IMR-90 (cell line): ENCODE measurements around the gene MIEF2. TPM values are rescaled to one million over a fixed set of nuclear protein-coding genes. Genes with fewer than 3 reads are reported as not detected.
A peak's percentile ranks its signal among the peaks of the same experiment; 100 is the strongest.

Source experiments
- ATAC-seq: fragments of 200-7000 bp; cut with Tn5 transposase; 2 replicates; pipeline ENCODE4 v1.9.1; 2020; ENCODE audit warnings: low read depth, mild to moderate bottlenecking, moderate library complexity
- BruUV-seq: library from RNA; stranded (reverse); fragments of 400-500 nt; replicated peaks from 2 replicates; lab custom pipeline; 2021; lab: Mats Ljungman, UMichigan
- CTCF ChIA-PET: fragments of 300-600 bp; formaldehyde crosslinking; extraction: SDS; loops from one replicate; lab custom pipeline; 2021; ENCODE audit warnings: antibody characterized with exemption; lab: Yijun Ruan, JAX
- POLR2A ChIA-PET: fragments of 300-600 bp; sonication (Branson Sonifier 250); formaldehyde crosslinking; loops from one replicate; lab custom pipeline; 2022; ENCODE audit warnings: antibody characterized with exemption; ENCODE audit not compliant: unreplicated experiment; lab: Charles Lee
- DNase-seq: peaks from one replicate; pipeline ENCODE4 v3.0.0; 2013
- H2AFZ ChIP-seq: replicated peaks from 2 replicates; pipeline ENCODE3; 2013; ENCODE audit warnings: low read length, mild to moderate bottlenecking; ENCODE audit not compliant: poor library complexity
- H2AK5ac ChIP-seq: 2 replicates; pipeline ENCODE4 v1.6.1; 2013; ENCODE audit warnings: low read depth, low read length, inconsistent platforms
- H2AK9ac ChIP-seq: replicated peaks from 2 replicates; pipeline ENCODE3; 2013; ENCODE audit warnings: mild to moderate bottlenecking, low read depth, low read length, moderate library complexity; ENCODE audit not compliant: poor library complexity
- H2BK120ac ChIP-seq: 2 replicates; pipeline ENCODE4 v1.6.1; 2013; ENCODE audit warnings: low read depth, low read length, inconsistent platforms
- H2BK15ac ChIP-seq: 3 replicates; pipeline ENCODE4 v1.6.1; 2013; ENCODE audit warnings: low read depth, low read length, inconsistent platforms
- H2BK20ac ChIP-seq: 2 replicates; pipeline ENCODE4 v1.6.1; 2013; ENCODE audit warnings: low read depth, mild to moderate bottlenecking, inconsistent platforms, low read length, moderate library complexity
- H2BK5ac ChIP-seq: 2 replicates; pipeline ENCODE4 v1.6.1; 2013; ENCODE audit warnings: mild to moderate bottlenecking, low read depth, low read length, inconsistent platforms; ENCODE audit not compliant: poor library complexity, severe bottlenecking
- H3K14ac ChIP-seq: replicated peaks from 2 replicates; pipeline ENCODE4 v1.6.1; 2013; ENCODE audit warnings: low read depth, low read length, inconsistent platforms
- H3K18ac ChIP-seq: 2 replicates; pipeline ENCODE4 v1.6.1; 2013; ENCODE audit warnings: low read depth, low read length, control low read depth
- H3K23ac ChIP-seq: 2 replicates; pipeline ENCODE4 v1.6.1; 2013; ENCODE audit warnings: low read depth, low read length, inconsistent platforms
- H3K27ac ChIP-seq: 2 replicates; pipeline ENCODE4 v1.5.1; 2013; ENCODE audit warnings: mild to moderate bottlenecking, control low read depth, low read length; ENCODE audit not compliant: insufficient read depth
- H3K27me3 ChIP-seq: 2 replicates; pipeline ENCODE4 v1.6.1; 2013; ENCODE audit warnings: low read length; ENCODE audit not compliant: control insufficient read depth, insufficient read depth
- H3K36me3 ChIP-seq: 2 replicates; pipeline ENCODE4 v1.6.1; 2013; ENCODE audit warnings: low read length, mixed read lengths; ENCODE audit not compliant: control insufficient read depth, insufficient read depth
- H3K4ac ChIP-seq: 2 replicates; pipeline ENCODE4 v1.6.1; 2013; ENCODE audit warnings: low read depth, low read length, inconsistent platforms
- H3K4me1 ChIP-seq: 2 replicates; pipeline ENCODE4 v1.6.1; 2013; ENCODE audit warnings: low read length, mixed read lengths; ENCODE audit not compliant: control insufficient read depth, insufficient read depth
- H3K4me2 ChIP-seq: 2 replicates; pipeline ENCODE4 v1.6.1; 2013; ENCODE audit warnings: low read depth, mild to moderate bottlenecking, control low read depth, low read length, moderate library complexity
- H3K4me3 ChIP-seq: 2 replicates; pipeline ENCODE4 v1.5.1; 2013; ENCODE audit warnings: low read depth, mild to moderate bottlenecking, control low read depth, low read length, moderate library complexity; ENCODE audit not compliant: insufficient read depth
- H3K56ac ChIP-seq: 2 replicates; pipeline ENCODE4 v1.6.1; 2013; ENCODE audit warnings: low read length, inconsistent platforms; ENCODE audit not compliant: insufficient read depth; ENCODE audit errors: extremely low read depth
- H3K79me1 ChIP-seq, 2 experiments: 2 replicates each; pipeline ENCODE4 v1.6.1; 2013; ENCODE audit warnings: low read length in 2 of 2, inconsistent platforms in 1 of 2, low read depth in 1 of 2
- H3K9ac ChIP-seq: 2 replicates; pipeline ENCODE4 v1.6.1; 2013; ENCODE audit warnings: low read depth, low read length, control low read depth
- H3K9me1 ChIP-seq: 2 replicates; pipeline ENCODE4 v1.6.1; 2013; ENCODE audit warnings: low read length, inconsistent platforms; ENCODE audit not compliant: insufficient read depth
- H3K9me3 ChIP-seq: 2 replicates; pipeline ENCODE4 v1.6.1; 2013; ENCODE audit warnings: low read length; ENCODE audit not compliant: control insufficient read depth, insufficient read depth
- H4K20me1 ChIP-seq: 2 replicates; pipeline ENCODE4 v1.6.1; 2013; ENCODE audit warnings: low read length, inconsistent platforms; ENCODE audit not compliant: insufficient read depth
- H4K5ac ChIP-seq: 2 replicates; pipeline ENCODE4 v1.6.1; 2013; ENCODE audit warnings: mild to moderate bottlenecking, low read depth, low read length, control low read depth
- H4K8ac ChIP-seq, 2 experiments: 2 replicates each; pipeline ENCODE4 v1.6.1; 2013; ENCODE audit warnings: low read depth in 2 of 2, low read length in 2 of 2, control low read depth in 1 of 2, inconsistent platforms in 1 of 2
- H4K91ac ChIP-seq: 2 replicates; pipeline ENCODE4 v1.6.1; 2013; ENCODE audit warnings: low read depth, low read length, inconsistent platforms; ENCODE audit not compliant: insufficient read depth
- BHLHE40 ChIP-seq: fragments of 150-350 bp; IDR thresholded peaks from 2 replicates; pipeline ENCODE4 v1.6.1; 2016; ENCODE audit warnings: mild to moderate bottlenecking, low read depth, low read length
- CEBPB ChIP-seq: IDR thresholded peaks from 2 replicates; pipeline ENCODE4 v1.6.1; 2012; ENCODE audit warnings: low read depth, low read length, improper control_type of control experiment
- ELK1 ChIP-seq: fragments of 150-350 bp; IDR thresholded peaks from 2 replicates; pipeline ENCODE4 v1.6.1; 2016; ENCODE audit warnings: low read depth, mild to moderate bottlenecking, low read length, moderate library complexity, borderline replicate concordance
- MAFK ChIP-seq: IDR thresholded peaks from 2 replicates; pipeline ENCODE4 v1.6.1; 2012; ENCODE audit warnings: low read depth, low read length, improper control_type of control experiment
- MXI1 ChIP-seq: IDR thresholded peaks from 2 replicates; pipeline ENCODE4 v1.6.1; 2012; ENCODE audit warnings: low read depth, mild to moderate bottlenecking, low read length, moderate library complexity, borderline replicate concordance
- RAD21 ChIP-seq: IDR thresholded peaks from 2 replicates; pipeline ENCODE4 v1.6.1; 2012; ENCODE audit warnings: low read length, improper control_type of control experiment
- RCOR1 ChIP-seq: IDR thresholded peaks from 2 replicates; pipeline ENCODE4 v1.6.1; 2012; ENCODE audit warnings: mild to moderate bottlenecking, low read length, improper control_type of control experiment; ENCODE audit not compliant: insufficient replicate concordance
- SMC3 ChIP-seq: fragments of 150-350 bp; IDR thresholded peaks from 2 replicates; pipeline ENCODE4 v1.6.1; 2016; ENCODE audit warnings: low read depth, mild to moderate bottlenecking, antibody characterized with exemption, low read length, moderate library complexity
- WGBS, 2 experiments: methylation state at CpG; one replicate each; pipeline versions ENCODE4 v1.1.5 to v1.1.7; 2013; ENCODE audit warnings: missing lambda C conversion rate in 2 of 2; ENCODE audit not compliant: insufficient read length in 1 of 2; ENCODE audit errors: extremely low coverage in 2 of 2; 5-methylcytosine and 5-hydroxymethylcytosine counted together
- dilution Hi-C: fragments of 300-500 bp; cut with HindIII; formaldehyde crosslinking; loops from one replicate; pipeline ENCODE4 v1.14.3; 2018; ENCODE audit warnings: low sequenced_read_pairs; ENCODE audit not compliant: unreplicated experiment
- in situ Hi-C: fragments of 300-500 bp; cut with MboI; formaldehyde crosslinking; loops from 3 replicates; pipeline ENCODE4 v1.14.3; 2019; ENCODE audit warnings: low sequenced_read_pairs, inconsistent platforms, mixed read lengths
- intact Hi-C: fragments of 100-400 bp; cut with micrococcal nuclease; formaldehyde crosslinking; loops from 2 replicates; pipeline ENCODE4 v1.10.0; 2022
- polyA plus RNA-seq, 3 experiments: library from polyadenylated mRNA; depleted of rRNA; stranded (reverse); fragments of >200 nt; gene quantifications; 2 replicates each; pipeline ENCODE4 v1.2.3, GENCODE V29; 2012; ENCODE audit warnings: low replicate concordance in 1 of 3
- total RNA-seq: library from RNA; depleted of rRNA; stranded (reverse); fragments of >200 nt; gene quantifications from 2 replicates; pipeline ENCODE4 v1.2.3, GENCODE V29; 2012

The MIEF2 gene
- total and polyA plus RNA-seq, 2 of the 4 experiments (the other 2 are of a cell fraction), result 9.1 to 26.6 TPM

- ChIA-PET POLR2A (no interaction called here), CTCF (no interaction called here)
- peak overlapping the region; percentile 16 for H2AK9ac ChIP-seq
- no peak overlapping the region for H2BK120ac ChIP-seq
- 80% methylated on average over 6 of the region's 24 CpGs; no CpG with 5 or more reads in 1 of the 2 experiments for WGBS, 2 experiments
- no peak overlapping the region for H3K4me3 ChIP-seq
- TSS peak; percentile 88 for BruUV-seq
- no peak overlapping the region for H2BK15ac ChIP-seq
- H3K23ac ChIP-seq, result no peak overlapping the region
- H3K14ac ChIP-seq, result no peak overlapping the region
- intact Hi-C loops (no loop called here), in situ Hi-C loops (no loop called here), dilution Hi-C loops (no loop called here)
- H4K8ac ChIP-seq, result no peak overlapping the region
- H3K4me2 ChIP-seq, result no peak overlapping the region
- no peak overlapping the region for H4K5ac ChIP-seq
- no peak overlapping the region for H3K9ac ChIP-seq
- H2BK20ac ChIP-seq, result no peak overlapping the region
- no peaks in the 10 kb centered on the region for H3K9me3 ChIP-seq
- ATAC-seq (no peak), DNase-seq (no peak)
- no peak overlapping the region for H3K27ac ChIP-seq
- no peak overlapping the region for H4K91ac ChIP-seq
- no peak overlapping the region for H3K56ac ChIP-seq
- no peak overlapping the region for H3K4ac ChIP-seq
- peaks cover 3 to 26% of the 10 kb centered on the region in 2 experiments; a peak in 2 of 4 replicates for H3K79me1 ChIP-seq
- no peak overlapping the region for H2BK5ac ChIP-seq
- H3K18ac ChIP-seq, result no peak overlapping the region
- H3K36me3 ChIP-seq, result peaks cover 83% of the 10 kb centered on the region
- no peak overlapping the region for H2AFZ ChIP-seq
- TF ChIP-seq RAD21, result no peak
- TF ChIP-seq CEBPB, result no peak
- TF ChIP-seq MAFK, result no peak
- no peak for TF ChIP-seq BHLHE40
- no peak for TF ChIP-seq MXI1
- TF ChIP-seq ELK1, result no peak
- TF ChIP-seq RCOR1, result no peak
- TF ChIP-seq SMC3, result no peak
- H3K9me1 ChIP-seq, result peaks cover 3% of the 10 kb centered on the region
- H4K20me1 ChIP-seq, result peaks cover 35% of the 10 kb centered on the region
- H3K4me1 ChIP-seq, result no peaks in the 10 kb centered on the region
- no peak overlapping the region for H2AK5ac ChIP-seq
- H3K27me3 ChIP-seq, result no peaks in the 10 kb centered on the region
Measured at GRCh38 chr17:18246109-18246725, 14.2 kb upstream of the MIEF2 start.
